Right atrium auricular region (tissue), 2 donors: ENCODE measurements around the gene PLLP. TPM values are rescaled to one million over a fixed set of nuclear protein-coding genes. Genes with fewer than 3 reads are reported as not detected.

Source experiments
- DNase-seq: peaks from one replicate; pipeline ENCODE4 v3.0.0-alpha.2; 2019; ENCODE audit warnings: low spot score
- H3K27ac ChIP-seq, 2 donors: fragments of 200-600 bp; sonication (generic); 1 replicate in 1 of 2; 2 replicates in 1 of 2; pipeline ENCODE4 v1.5.1; 2016 to 2019
- H3K27me3 ChIP-seq, 2 donors: fragments of 200-600 bp; sonication (generic); one replicate each; pipeline versions ENCODE4 v1.5.1 to v1.6.0; 2017 to 2019
- H3K36me3 ChIP-seq: fragments of 200-600 bp; sonication (generic); one replicate; pipeline ENCODE4 v1.5.1; 2016
- H3K4me1 ChIP-seq, 2 donors: fragments of 200-600 bp; sonication (generic); one replicate each; pipeline versions ENCODE4 v1.5.1 to v1.6.0; 2017 to 2019
- H3K4me3 ChIP-seq, 2 donors: fragments of 200-600 bp; sonication (generic); 1 replicate in 1 of 2; 2 replicates in 1 of 2; pipeline ENCODE4 v1.5.1; 2017 to 2019; ENCODE audit warnings: mild to moderate bottlenecking in 1 of 2, moderate library complexity in 1 of 2
- H3K9me3 ChIP-seq, 2 donors: fragments of 200-600 bp; sonication (generic); one replicate each; pipeline ENCODE4 v1.5.1; 2019
- total RNA-seq, 2 donors: library from RNA; depleted of rRNA; stranded (reverse); fragments of >200 nt; gene quantifications; one replicate each; pipeline ENCODE4 v1.1.0, GENCODE V29; 2016
- TF ChIP-seq, protein P1 (sequence below), 2 donors: fragments of 200-600 bp; sonication (generic); IDR thresholded peaks; one replicate each; pipeline ENCODE4 v1.5.1; 2019; ENCODE audit warnings: antibody characterized with exemption in 2 of 2

PLLP gene
- total RNA-seq, 2 donors from 2014 or later: 14.4 to 22.4 TPM

- Histone ChIP-seq H3K36me3 (peaks cover 90% of the 10 kb centered on the region), H3K9me3 (no peaks in the 10 kb centered on the region)
- TF ChIP-seq, protein P1, sequence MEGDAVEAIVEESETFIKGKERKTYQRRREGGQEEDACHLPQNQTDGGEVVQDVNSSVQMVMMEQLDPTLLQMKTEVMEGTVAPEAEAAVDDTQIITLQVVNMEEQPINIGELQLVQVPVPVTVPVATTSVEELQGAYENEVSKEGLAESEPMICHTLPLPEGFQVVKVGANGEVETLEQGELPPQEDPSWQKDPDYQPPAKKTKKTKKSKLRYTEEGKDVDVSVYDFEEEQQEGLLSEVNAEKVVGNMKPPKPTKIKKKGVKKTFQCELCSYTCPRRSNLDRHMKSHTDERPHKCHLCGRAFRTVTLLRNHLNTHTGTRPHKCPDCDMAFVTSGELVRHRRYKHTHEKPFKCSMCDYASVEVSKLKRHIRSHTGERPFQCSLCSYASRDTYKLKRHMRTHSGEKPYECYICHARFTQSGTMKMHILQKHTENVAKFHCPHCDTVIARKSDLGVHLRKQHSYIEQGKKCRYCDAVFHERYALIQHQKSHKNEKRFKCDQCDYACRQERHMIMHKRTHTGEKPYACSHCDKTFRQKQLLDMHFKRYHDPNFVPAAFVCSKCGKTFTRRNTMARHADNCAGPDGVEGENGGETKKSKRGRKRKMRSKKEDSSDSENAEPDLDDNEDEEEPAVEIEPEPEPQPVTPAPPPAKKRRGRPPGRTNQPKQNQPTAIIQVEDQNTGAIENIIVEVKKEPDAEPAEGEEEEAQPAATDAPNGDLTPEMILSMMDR (IDR thresholded peaks at IDR 0.05): no peak
Observed at GRCh38 chr16:57229079-57229478, 55.4 kb downstream of the PLLP start.

DNA sequence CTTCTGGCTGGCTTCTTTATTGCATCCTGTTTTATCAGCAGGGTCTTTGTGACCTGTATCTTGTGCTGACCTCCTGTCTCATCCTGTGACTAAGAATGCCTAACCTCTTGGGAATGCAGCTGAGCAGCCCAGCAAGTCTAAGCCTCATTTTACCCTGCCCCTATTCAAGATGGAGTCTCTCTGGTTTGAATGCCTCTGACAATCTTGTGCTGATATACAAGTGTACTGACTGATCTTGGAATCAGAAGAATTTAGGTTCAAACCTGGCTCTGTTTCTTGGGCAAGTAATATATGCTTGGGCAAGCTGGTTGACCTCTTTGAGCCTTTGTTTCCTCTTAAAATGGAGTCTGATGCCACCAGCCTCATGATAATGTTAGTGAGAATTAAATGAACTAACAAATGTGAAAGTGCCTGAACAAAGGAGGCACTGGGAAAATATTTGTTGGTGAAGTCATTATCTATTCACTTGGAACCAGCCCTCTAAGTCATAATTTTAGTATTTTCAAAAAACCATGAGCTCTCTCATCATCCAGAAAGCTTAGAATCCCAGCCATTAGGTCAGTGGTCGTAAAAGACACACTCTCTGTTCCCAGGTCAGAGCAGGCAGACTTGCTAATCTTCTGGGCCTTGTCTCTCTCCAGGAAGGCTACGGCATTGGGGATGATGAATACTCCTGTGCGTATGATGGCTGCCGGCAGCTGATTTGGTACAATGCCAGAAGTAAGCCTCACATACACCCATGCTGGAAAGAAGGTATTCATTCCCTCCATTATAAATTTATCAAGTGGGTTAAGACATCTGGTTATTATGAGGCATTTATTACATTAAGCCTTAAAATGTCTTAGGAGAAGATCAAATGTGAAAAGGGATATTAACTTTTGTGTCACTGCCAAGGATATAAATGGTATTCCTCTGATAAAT, 57.5 kb downstream of the PLLP start:
- no peak for DNase-seq
- Histone ChIP-seq H3K27me3 (no peaks in the 10 kb centered on the region), H3K27ac (no peak overlapping the region), H3K36me3 (peaks cover 82% of the 10 kb centered on the region), H3K9me3 (no peaks in the 10 kb centered on the region), H3K4me3 (no peak overlapping the region), H3K4me1 (no peaks in the 10 kb centered on the region)
- TF ChIP-seq, protein P1 (IDR thresholded peaks at IDR 0.05): no peak

More at GRCh38 chr16:57229079-57229478, 55.4 kb downstream of the PLLP start:
- Histone ChIP-seq H3K4me3 (no peak overlapping the region), H3K27me3 (no peaks in the 10 kb centered on the region), H3K4me1 (no peaks in the 10 kb centered on the region), H3K27ac (no peak overlapping the region)
- DNase-seq: no peak

DNA sequence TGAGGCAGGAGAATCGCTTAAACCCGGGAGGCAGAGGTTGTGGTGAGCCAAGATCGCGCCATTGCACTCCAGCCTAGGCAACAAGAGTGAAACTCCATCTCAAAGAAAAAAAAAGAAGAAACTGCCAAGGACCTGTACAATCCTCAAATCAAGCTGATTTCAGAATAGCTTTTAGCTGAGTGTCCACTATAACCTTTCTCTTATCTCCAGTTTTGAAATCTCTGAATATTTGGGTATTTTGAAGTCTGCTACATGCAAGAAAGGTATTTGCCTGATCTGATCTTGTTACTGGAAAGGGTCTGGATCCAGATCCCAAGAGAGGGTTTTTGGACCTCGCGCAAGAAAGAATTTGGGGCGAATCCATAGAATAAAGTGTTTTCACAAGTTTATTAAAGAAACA, 58.5 kb downstream of the PLLP start:
- H3K36me3 ChIP-seq: peaks cover 82% of the 10 kb centered on the region
- DNase-seq: no peak
- no peak overlapping the region for H3K4me3 ChIP-seq
- TF ChIP-seq, protein P1 (IDR thresholded peaks at IDR 0.05): no peak
- H3K27me3 ChIP-seq: no peaks in the 10 kb centered on the region
- H3K9me3 ChIP-seq: no peaks in the 10 kb centered on the region
- no peak overlapping the region for H3K27ac ChIP-seq
- no peaks in the 10 kb centered on the region for H3K4me1 ChIP-seq

- Histone ChIP-seq H3K27ac (no peak overlapping the region), H3K27me3 (no peaks in the 10 kb centered on the region), H3K4me3 (no peak overlapping the region), H3K36me3 (peaks cover 80% of the 10 kb centered on the region), H3K9me3 (peaks cover 0 to 2% of the 10 kb centered on the region in 2 donors), H3K4me1 (no peaks in the 10 kb centered on the region)
- TF ChIP-seq, protein P1 (IDR thresholded peaks at IDR 0.05): no peak
- DNase-seq: no peak
Observed at GRCh38 chr16:57224651-57225335, 59.7 kb downstream of the PLLP start.

DNA sequence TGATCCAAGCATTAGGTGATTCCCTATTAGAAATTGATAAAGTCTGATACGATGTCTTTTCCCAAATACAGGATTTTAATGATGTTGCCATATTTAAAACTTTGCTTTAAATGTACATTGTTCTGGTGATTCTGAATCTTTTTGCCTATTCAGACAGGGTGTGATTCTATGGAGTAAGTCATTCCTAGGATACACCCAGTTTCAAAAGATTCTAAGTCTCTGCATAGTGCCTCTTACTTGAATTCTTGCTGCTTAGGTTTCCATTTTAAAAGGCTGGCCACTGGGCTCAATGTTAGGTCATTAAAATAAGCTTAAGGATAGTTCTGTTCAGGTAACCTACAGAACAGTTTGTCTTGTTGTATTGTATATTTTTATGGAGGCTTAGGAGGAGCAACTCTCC, 61.4 kb downstream of the PLLP start:
- Histone ChIP-seq H3K9me3 (peaks cover 0 to 13% of the 10 kb centered on the region in 2 donors), H3K36me3 (peaks cover 84% of the 10 kb centered on the region), H3K27me3 (no peaks in the 10 kb centered on the region), H3K4me3 (no peak overlapping the region), H3K27ac (no peak overlapping the region), H3K4me1 (no peaks in the 10 kb centered on the region)
- DNase-seq: no peak
- TF ChIP-seq, protein P1 (IDR thresholded peaks at IDR 0.05): no peak
